Germinal center (tissue), 1 donor: ENCODE results near the gene PMEPA1.
"Not testable (repeated sequence)": the region's sequence is repeated elsewhere in the genome, so short reads cannot be mapped to it uniquely, and the experiment has no call there.

Experiments used
- DNase-seq: peaks from one replicate; pipeline ENCODE4 v3.0.0; 2012; ENCODE audit warnings: mixed read lengths, low spot score

The PMEPA1 gene

DNA sequence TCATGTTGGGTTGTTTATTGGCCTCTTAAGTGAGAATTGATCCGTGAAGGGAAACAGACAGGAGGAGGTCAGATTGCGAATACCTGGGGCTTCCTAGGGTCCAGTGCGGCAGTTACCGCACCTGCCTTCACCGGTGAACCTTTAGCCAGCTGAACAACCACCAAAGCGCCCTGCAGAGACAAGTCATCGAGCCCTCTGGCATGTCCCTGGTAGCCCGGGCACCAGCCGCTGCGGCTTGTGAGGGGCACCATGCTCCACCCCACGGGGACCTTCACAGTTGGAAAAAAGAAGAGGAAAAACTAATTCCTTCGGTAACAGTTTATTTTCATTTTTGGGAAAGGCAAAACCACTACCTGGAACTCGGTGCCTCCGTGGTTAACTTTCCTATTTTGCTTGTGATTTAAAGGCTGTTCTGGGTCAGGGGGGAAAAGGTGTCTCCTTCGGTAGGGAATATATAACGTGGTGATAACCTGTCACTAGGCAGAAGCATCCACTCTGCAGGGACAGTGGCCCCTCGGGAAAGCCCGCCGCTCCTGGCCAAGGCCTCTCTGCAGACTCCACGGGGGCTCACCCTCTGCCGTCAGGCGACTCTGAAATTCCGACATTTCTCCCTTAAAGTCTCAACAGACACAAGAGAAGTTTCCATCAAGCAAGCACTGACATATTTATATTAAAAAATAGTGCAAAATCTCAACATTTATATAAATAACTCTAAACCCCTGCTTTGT lies 58.9 kb downstream of the PMEPA1 start:
- no peak for DNase-seq

DNA sequence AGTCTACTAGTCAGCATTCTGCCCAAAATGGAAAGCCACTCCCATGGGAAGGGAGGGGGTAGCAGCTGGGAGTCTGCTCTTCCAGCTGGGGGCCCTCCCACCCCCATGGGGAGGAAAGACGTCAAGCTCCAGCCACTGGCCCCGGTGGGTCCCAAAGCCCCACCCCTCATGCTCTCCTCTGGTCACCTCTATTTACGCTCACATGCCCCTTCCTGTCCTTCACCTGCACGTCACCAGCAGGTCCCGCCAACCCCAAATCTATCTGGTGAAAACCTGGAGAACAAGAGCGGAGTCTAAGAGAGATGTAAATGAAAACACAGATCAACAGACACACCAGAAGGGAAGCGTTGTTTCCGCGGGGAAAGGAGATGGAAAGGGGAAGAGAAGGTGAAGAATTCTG lies 59.5 kb downstream of the PMEPA1 start:
- no peak for DNase-seq

DNA sequence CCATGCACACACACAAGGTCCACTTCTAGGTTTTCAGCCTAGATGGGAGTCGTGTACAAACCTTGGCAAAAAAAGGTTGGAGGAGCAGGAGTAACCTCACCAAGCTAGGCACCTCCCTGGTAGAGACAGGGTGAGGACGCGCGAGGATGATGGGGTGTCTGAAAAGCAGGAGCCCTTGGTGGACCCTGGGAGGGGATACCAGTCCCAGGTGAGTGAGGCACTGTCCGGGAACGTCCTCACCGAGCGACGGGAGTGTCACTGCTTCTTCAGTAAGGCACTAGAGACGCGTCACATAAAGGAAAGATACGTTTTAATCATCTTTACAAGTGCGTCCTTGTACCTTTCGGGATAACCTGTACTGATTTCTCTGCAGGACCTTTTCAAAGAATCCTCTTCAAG lies 60.2 kb downstream of the PMEPA1 start:
- no peak for DNase-seq

DNA sequence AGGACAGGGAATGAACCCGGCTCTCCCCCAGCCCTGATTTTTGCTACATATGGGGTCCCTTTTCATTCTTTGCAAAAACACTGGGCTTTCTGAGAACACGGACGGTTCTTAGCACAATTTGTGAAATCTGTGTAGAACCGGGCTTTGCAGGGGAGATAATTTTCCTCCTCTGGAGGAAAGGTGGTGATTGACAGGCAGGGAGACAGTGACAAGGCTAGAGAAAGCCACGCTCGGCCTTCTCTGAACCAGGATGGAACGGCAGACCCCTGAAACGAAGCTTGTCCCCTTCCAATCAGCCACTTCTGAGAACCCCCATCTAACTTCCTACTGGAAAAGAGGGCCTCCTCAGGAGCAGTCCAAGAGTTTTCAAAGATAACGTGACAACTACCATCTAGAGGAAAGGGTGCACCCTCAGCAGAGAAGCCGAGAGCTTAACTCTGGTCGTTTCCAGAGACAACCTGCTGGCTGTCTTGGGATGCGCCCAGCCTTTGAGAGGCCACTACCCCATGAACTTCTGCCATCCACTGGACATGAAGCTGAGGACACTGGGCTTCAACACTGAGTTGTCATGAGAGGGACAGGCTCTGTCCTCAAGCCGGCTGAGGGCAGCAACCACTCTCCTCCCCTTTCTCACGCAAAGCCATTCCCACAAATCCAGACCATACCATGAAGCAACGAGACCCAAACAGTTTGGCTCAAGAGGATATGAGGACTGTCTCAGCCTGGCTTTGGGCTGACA lies 60.8 kb downstream of the PMEPA1 start:
- DNase-seq = no peak

DNA sequence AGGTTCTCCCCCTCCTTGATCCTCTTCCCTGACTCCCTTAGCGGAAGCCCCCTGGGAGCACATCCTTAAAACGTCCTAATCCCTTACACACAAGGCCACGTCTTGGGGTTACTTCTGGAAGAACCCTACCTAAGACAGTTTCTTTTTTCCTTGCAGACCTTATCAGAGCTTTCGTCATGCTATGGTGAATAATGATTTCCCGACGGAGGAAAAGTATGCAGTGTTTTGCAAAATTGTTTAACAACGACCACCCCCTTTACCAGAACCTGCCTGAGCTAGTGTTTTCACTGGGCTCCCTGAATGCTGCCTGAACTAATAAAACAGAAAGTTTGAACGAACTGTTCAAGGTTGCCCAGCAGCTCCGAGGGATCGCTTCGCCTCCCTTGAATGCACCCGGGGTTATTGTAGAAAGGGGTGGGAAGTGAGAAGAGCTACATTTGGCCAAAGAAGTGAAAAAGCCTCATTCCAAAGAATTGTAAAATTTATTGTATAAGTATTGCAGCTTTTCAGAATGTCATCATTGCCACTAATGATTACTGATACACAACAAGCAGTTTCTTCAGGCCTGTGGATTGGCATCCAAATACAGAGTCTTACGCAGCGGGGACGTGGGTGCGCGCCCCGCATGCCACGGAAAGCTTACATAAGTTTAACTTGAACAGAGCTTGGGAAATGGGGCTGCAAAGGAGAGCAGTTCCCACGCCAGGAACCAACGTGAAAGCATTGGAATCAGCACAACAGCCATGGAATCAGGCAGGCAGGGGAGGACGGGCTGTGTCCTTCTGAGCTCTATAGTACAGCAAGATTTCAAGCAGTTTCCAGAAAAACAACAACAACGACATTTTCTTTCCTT lies 61.7 kb downstream of the PMEPA1 start:
- no peak for DNase-seq

DNA sequence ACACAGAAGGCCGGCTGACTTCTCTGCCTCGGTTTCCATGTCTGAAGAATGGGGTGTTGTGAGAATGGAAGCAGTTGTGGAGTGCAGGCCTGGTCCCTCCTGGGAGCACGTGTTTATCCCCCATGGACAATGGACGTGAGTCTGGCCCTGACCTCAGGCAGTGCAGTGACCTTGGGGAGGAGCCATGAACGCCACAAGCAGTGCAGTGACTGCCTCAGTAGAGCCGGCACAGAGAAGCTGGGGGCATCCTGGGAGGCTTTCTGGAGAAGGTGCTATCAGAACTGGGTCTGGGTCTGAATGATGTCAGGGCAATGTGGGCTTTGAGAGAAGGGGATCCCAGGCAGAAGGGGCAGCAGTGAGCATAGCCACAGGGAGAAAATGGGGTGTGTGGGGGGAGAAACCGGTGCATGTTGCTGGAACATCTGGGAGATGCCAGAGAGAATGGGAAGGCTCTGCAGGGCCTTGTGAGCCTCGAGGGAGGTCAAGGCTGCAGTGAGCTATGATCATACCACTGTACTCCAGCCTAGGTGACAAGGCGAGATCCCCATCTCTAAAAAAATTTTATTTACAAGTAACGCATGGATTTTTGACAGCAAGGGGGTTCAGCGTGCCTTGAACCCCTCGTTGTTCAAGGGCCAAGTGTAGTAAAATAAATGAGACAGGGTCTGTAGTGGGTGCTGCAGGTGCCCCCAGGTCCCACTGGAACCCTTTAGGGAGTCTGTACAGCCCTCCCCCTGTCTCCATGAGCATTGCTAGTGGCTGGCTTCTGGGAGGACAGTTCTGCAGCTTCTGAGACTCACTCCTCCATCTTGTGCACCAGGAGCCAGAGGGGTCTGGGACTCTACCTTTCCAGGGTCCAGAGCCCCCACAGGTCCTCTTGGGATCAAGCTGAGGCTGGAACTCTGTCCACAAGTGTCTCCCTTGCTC lies 62.5 kb downstream of the PMEPA1 start:
- no peak for DNase-seq

DNA sequence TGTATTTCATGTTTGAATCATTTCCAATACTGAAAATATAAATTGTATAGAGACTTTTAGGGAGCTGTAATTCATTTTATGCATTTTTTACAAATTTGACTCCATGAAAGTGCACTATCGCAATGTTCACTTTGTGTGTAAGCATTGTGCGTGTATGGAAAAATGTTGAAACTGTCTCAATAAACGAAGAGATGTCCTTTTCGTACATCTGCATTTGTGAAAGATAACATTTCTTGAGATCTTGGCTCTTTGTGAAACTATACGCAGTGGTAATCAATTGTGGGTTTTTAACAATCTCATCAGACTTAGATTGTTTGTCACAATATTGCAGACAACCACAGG lies 70.9 kb downstream of the PMEPA1 start:
- DNase-seq = no peak

DNA sequence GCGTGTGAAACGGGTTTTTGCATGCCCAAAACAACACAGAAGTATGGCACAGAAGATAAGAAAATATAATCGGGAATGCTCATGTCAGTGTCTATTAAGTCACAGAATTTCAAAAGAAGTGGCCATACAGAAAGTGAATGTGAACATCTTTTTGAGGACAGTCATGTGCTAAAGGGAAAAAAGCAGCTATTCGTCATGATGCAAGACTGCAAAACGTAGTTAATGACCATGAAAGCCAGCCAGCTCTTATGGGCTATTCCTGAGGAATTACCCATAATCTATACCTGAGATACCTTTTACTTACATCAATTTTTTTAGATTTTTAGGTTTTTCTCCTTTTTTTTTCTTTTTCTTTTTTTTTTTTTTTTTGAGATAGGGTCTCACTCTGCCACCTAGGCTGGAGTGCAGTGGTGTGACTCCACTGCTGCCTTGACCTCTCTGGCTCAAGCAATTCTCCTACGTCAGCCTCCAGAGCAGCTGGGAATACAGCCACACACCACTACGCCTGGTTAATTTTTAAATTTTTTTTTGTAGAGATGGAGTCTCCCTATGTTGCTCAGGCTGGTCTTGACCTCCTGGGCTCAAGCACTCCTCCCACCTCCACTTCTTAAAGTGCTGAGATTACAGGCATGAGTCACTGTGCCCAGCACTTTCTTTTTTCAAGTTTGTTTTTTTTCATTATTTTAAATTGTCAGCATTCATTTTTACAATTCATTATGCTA lies 71.5 kb downstream of the PMEPA1 start:
- DNase-seq = no peak

DNA sequence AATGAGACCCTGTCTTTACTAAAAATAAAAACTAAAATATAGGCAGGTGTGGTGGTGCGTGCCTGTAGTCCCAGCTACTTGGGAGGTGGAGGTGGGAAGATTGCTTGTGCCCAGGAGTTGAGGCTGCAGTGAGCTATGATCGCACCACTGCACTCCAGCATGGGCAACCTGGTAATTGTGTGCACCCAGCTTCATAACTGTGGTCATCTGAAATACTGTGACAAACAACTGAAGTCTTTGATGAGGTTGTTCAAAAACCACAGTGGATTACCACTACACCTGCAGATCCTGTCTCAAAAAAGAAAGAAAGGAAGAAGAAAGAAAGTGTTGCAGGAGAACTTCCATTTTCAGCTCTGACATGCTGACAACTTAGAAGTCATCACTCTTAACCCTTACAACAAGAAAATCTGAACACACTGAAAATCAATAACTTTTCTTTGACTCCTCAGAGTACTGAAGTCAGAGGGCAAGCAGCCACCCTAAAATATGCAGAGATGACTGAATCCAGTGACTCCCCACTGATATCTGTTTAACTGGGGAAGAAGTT lies 75.8 kb downstream of the PMEPA1 start:
- DNase-seq = no peak

DNA sequence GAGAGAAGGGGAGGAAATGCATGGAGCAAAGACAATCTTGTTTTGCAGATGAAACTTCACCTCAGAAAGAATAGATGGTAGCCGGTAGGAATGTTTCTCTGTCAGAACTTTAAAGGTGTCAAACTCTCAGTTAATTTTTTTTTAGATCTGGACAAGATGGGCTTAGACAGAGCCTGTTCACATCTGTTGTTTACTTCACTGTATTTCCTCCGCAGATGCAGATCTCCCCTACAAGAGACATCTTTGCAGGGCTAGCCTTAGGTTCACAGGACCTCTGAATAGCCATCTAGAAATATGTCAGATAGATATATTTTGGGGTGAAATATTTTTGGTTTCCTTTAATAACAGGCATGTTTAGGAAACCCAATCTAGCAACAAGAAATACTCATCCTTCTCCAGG lies 77.5 kb downstream of the PMEPA1 start:
- no peak for DNase-seq

DNA sequence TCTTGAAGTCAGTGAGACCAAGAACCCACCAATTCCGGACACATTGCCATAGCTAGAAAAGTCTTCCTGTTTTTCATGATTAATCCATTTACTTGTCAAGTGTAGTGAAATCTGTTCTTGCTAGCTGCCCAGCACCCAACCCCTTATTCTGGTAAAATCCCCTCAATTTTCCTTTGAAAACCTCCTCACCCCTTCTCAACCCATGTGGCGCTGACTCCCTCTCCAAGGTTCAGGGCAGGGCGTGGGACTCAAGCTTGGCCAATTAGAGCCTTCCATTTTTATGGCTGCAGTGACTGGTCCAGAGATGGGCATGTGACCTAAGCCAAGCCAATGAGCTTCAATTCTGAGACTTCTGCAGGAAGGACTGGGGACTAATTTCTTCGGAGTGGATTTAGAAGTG lies 79.8 kb downstream of the PMEPA1 start:
- no peak for DNase-seq

DNA sequence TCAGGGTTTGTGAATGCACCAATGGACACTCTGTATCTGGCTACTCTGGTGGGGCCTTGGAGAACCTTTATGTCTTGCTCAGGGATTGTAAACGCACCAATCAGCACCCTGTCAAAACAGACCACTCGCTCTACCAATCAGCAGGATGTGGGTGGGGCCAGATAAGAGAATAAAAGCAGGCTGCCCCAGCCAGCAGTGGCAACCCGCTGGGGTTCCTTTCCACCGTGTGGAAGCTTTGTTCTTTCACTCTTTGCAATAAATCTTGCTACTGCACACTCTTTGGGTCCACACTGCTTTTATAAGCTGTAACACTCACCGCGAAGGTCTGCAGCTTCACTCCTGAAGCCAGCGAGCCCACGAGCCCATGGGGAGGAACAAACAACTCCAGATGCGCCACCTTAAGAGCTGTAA lies 80.3 kb downstream of the PMEPA1 start:
- not testable (repeated sequence) for DNase-seq

DNA sequence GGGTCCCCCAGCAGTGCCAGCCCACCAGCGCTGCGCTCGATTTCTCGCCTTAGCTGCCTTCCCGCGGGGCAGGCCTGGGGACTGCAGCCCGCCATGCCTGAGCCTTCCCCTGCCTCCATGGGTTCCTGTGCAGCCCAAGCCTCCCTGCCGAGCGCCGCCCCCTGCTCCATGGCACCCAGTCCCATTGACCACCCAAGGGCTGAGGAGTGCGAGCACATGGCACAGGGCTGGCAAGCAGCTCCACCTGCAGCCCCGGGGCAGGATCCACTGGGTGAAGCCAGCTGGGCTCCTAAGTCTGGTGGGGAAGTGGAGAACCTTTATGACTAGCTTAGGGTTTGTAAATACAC lies 80.9 kb downstream of the PMEPA1 start:
- not testable (repeated sequence) for DNase-seq

DNA sequence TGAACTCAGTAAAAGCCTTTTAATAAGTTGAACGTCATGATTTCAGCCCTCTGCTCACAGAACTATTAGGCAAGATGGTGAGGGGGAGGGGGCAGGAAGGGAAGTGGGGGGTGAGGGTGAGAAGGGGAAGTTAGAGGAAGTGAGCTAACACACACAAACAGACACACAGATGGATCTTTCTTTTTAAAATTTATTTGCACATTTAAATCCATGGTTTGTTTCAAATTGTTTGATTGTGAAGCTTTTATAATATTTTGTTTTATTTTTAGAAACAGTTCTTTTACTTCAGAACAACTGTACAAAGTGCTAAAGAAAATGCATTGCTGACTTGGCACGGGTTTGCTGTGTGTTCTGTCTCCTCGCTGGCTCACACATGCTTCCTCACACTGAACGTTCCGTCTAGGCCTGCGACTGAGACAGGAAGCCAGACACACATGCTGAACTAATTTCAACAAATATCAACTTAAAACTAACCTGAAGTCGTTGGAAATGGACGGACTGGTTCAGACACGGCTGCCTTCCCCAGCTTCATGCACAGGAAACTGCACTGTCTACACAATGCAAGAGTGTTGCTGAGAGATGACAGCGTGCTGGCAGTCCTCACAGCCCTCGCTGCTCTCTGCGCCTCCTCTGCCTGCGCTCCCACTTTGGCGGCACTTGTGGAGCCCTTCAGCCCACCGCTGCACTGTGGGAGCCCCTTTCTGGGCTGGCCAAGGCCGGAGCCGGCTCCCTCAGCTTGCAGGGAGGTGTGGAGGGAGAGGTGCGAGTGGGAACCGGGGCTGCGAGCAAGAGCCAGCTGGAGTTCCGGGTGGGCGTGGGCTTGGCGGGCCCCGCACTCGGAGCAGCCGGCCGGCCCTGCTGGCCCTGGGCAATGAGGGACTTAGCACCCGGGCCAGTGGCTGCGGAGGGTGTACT lies 81.5 kb downstream of the PMEPA1 start:
- DNase-seq = peak; percentile 54

DNA sequence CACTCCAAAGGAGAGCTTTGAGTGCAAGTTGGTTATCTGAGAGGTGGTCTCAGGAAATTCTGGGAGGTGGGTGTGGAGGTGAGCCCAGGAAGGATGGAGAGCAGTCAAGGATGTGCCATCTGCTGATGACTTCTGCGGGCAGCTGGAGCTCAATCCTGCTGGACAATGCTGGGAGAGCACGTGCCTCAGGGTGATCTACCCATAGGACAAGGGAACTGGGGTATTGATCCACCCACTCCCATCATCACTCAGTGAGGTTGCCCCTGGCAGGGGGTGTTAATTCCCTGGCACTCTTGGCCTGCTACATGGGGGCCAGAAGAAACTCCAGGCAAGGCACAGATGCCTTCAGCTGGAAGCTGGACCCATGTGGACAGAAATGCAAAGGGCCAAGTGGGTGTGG lies 82.5 kb downstream of the PMEPA1 start:
- DNase-seq = no peak

DNA sequence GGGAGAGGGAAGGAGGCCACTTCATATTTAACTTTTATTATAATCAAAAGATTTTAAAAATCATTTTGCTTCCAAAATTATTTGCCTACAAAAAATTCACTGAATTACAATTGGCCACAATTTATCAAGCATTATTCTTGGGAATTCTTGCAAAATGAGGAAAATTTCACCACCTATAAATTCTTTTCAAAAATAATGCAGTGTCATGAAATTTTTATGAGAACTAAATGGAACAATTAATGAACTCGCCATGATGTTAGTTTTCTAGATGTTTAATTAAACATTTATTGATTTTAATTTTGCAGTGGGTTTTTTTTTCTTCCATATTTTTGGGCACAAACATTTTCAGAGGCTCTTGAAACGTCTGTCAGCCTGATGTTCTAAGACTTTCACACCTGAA lies 83.8 kb downstream of the PMEPA1 start:
- no peak for DNase-seq

DNA sequence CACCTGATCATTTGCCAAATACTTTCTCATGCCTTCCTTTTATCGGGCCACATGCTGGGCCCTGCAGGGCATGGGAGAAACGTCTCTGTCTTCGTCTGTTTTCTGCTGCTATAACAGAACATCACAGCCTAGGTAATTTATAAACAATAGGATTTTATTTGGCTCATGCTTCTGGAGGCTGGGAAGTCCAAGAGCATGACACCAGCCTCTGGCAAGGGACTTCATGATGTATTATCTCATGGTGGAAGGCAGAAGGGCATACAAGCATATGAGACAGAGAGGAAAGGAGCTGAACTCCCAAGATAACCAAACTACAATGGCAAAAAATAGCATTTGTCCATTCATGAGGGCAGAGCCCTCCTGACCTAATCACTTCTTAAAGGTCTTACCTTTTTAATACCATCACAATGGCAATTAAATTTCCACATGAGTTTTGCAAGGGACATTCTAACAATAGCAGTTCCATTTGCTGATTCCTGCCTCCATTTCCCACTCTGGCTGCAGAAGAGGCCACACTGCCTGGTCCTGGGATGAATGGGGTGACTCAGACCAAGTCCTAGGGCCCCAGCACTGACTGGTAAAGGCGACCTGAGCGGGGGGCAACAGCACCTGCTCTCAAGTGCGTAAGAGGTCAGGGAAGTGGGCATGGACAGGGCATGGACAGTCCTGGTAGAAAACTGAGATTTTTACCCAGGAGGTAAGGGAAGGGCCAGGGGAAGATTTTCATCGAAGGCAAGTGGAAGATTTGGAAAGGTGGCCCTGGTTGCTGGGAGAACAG lies 84.4 kb downstream of the PMEPA1 start:
- DNase-seq = no peak

DNA sequence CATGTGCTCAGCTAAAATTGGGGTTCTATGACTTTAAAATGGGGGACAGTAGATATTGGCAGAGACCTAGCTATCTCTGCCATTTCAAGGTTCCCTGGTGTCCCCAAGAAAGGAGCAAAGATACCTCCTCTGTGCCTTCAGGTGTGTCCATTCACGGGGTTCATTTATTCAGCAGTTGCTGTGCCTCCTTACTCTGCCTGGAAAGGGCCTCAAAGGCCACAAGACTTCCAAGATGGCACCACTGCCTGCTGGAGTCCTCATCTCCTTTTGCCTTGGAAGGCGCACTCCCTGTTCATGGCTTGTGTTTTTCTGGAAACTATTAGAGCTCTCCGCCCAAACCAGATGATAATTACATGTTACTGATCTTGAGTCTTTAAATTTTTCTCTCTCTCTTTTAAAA lies 85.7 kb downstream of the PMEPA1 start:
- DNase-seq = no peak
